ENCODE results near the gene USP37.

- TF ChIP-seq YY1 (IDR thresholded peaks at IDR 0.05; ENCODE audit: insufficient read depth, insufficient read length) (no peak), SUZ12 (IDR thresholded peaks at IDR 0.05; ENCODE audit: extremely low read depth, insufficient read depth, insufficient read length) (no peak)
Observed at GRCh38 chr2:218400930-218401881, 166.9 kb downstream of the USP37 start.

Data from NT2/D1 (cell line).